Activated CD8-positive, alpha-beta memory T cell treated with anti-CD3 and anti-CD28 coated beads for 36 hours (primary cell): ENCODE results near the gene ANTKMT. TPM values are rescaled to one million over a fixed set of nuclear protein-coding genes. Genes with fewer than 3 reads are reported as not detected.

ENCODE experiments used
- CTCF ChIA-PET: fragments of 350-600 bp; sonication (Branson Sonifier 250); formaldehyde crosslinking; loops from one replicate; lab custom pipeline; 2021; ENCODE audit warnings: antibody characterized with exemption; lab: Charles Lee
- POLR2A ChIA-PET: fragments of 350-600 bp; sonication (Branson Sonifier 250); formaldehyde crosslinking; loops from one replicate; lab custom pipeline; 2021; ENCODE audit warnings: antibody characterized with exemption; lab: Charles Lee
- total RNA-seq, 2 experiments: library from RNA; stranded (reverse); gene quantifications; one replicate each; pipeline ENCODE4 v1.2.3, GENCODE V29; 2021

The ANTKMT gene
- total RNA-seq, 2 experiments from 2014 or later, result 69.1 to 69.9 TPM

DNA sequence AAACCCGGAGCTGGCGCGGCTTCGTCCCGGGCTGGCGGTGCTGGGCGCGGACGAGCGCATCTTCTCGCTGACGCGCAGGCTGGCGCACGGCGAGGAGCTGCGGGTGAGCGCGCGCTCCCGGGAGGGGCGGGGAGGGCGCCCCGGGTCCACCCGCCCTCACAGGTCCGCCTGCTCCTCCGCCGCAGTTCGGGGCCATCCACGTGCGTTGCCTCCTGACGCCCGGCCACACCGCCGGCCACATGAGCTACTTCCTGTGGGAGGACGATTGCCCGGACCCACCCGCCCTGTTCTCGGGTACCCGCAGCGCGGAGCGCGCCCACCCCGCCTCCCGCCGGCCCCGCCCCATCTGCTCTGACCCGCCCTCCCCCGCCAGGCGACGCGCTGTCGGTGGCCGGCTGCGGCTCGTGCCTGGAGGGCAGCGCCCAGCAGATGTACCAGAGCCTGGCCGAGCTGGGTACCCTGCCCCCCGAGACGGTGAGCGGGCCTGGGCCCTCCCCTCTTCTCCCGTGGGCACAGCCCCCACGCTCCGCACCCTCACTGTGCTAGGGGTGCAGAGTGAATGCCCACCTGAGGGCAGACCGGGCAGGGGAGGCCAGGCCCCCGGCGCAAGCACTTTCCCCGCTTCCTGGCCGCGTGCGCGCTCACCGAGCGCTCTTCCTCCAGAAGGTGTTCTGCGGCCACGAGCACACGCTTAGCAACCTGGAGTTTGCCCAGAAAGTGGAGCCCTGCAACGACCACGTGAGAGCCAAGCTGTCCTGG is 7.4 kb downstream of the ANTKMT start:
- POLR2A ChIA-PET, result interaction anchor here (0.6 to 1.5 kb wide), 6 partner anchors 8 to 688 kb away, joined by 3 to 12 read pairs (median 3); partner anchors contain the start of gene CIAO3
- CTCF ChIA-PET, result interaction anchor here (1.1 to 3.0 kb wide), 4 partner anchors 8 to 57 kb away, joined by 3 to 15 read pairs (median 4); partner anchors contain the start of gene CIAO3

- ChIA-PET CTCF (interaction anchor here (1.1 to 1.8 kb wide), 4 partner anchors 8 to 18 kb away, joined by 3 to 10 read pairs (median 4); partner anchors contain the start of genes ANTKMT and CIAO3), POLR2A (interaction anchor here (0.9 to 2.9 kb wide), 3 partner anchors 8 to 95 kb away, joined by 3 to 15 read pairs (median 12); partner anchors contain the start of gene ANTKMT)
Observed at GRCh38 chr16:728890-729744, 8.2 kb downstream of the ANTKMT start.

GRCh38 chr16:729768-730665 is 9.1 kb downstream of the ANTKMT start:
- ChIA-PET POLR2A (interaction anchor here (0.5 to 2.9 kb wide), 2 partner anchors 9 to 12 kb away, joined by 3 to 15 read pairs; partner anchors contain the start of gene ANTKMT), CTCF (interaction anchor here (1.1 to 1.8 kb wide), 3 partner anchors 9 to 19 kb away, joined by 3 to 10 read pairs (median 5); partner anchors contain the start of genes ANTKMT and CIAO3)

- ChIA-PET CTCF (interaction anchor here (0.6 to 1.8 kb wide), 3 partner anchors 10 to 20 kb away, joined by 3 to 10 read pairs (median 4); partner anchors contain the start of gene ANTKMT), POLR2A (interaction anchor here (0.5 to 2.9 kb wide), 2 partner anchors 10 to 11 kb away, joined by 3 to 15 read pairs; partner anchors contain the start of gene ANTKMT)
Observed at GRCh38 chr16:730666-731509, 9.9 kb downstream of the ANTKMT start.

DNA sequence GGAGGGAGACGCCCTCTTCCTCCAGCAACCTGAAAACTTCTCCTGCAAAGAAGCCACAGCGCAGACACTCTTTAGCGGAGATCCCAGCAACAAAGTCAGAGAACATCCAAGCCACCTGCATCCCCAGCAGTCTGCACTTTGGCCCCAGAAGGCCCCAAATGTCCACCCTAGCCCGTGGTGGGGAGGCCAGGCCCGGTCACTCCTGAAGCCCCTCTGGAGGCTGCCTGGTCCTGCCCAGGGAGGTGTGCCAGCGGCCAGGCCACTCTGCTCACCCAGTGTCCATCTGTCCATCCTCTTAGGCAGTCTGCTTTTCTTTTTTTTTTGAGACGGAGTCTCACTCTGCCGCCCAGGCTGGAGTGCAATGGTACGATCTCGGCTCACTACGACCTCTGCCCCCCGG is 11.4 kb downstream of the ANTKMT start:
- ChIA-PET POLR2A (interaction anchor here (0.8 kb wide), 1 partner anchor 12 kb away, joined by 3 read pairs; the partner anchor contains the start of gene ANTKMT), CTCF (interaction anchor here (1.3 to 1.4 kb wide), 3 partner anchors 12 to 38 kb away, joined by 3 to 7 read pairs (median 3); no protein-coding TSS in a partner anchor)

GRCh38 chr16:732936-733335 is 12.0 kb downstream of the ANTKMT start:
- ChIA-PET POLR2A (interaction anchor here (0.8 kb wide), 1 partner anchor 12 kb away, joined by 3 read pairs; the partner anchor contains the start of gene ANTKMT), CTCF (interaction anchor here (1.3 to 1.4 kb wide), 3 partner anchors 13 to 37 kb away, joined by 3 to 7 read pairs (median 3); no protein-coding TSS in a partner anchor)

GRCh38 chr16:733382-734207 is 12.6 kb downstream of the ANTKMT start:
- CTCF ChIA-PET, result interaction anchor here (1.3 to 1.4 kb wide), 4 partner anchors 14 to 36 kb away, joined by 3 to 7 read pairs (median 4); no protein-coding TSS in a partner anchor
- POLR2A ChIA-PET, result no interaction called here

GRCh38 chr16:734208-734980 is 13.4 kb downstream of the ANTKMT start:
- POLR2A ChIA-PET, result no interaction called here

DNA sequence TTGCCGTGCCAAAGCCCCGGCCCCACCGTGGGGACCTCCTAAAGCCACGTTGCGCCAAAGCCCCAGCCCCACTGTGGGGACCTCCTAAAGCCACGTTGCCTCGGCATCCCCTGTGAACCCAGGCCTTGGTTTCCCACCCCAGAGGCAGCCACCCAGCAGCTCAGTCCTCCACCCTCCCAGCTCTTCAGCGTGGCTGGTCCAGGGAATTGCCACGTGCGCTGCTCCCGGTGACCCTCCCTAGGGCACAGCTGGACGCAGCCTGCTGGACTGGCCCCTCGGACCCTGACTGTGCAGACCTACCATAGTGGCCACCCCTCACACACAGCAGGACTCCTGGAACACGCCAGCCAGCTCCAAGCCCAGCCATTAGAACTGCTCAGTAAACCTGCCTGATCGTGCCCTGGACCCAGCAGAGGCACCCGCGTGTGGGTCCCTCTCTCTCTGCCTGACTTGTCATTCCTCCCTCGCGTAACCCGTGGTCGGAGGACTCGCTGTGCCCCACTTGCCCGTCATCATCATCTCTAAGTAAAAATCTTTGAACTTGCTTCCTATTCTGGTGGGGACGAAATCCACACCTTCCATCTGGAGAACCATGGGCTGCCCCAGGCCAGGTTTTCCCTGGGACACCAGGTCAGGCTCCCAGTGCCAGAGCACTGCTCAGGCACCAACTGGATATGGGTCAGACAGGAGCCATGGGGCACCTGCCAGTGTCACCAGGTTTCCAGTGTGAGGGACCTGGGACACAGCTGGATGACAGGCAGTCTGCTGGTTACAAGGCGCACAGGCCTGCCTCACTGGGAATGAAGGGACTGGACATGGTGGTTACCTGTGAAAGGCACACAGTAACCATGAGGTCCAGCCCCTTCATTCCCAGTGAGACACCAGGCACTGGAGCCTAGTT is 14.3 kb downstream of the ANTKMT start:
- CTCF ChIA-PET, result interaction anchor here (1.1 to 2.6 kb wide), 10 partner anchors 9 to 53 kb away, joined by 3 to 17 read pairs (median 5); partner anchors contain the start of genes ANTKMT, CCDC78, CHTF18 and HAGHL
- POLR2A ChIA-PET, result interaction anchor here (1.2 to 2.1 kb wide), 6 partner anchors 7 to 51 kb away, joined by 3 to 14 read pairs (median 7); partner anchors contain the start of genes ANTKMT, CCDC78 and JMJD8

More at GRCh38 chr16:734208-734980, 13.4 kb downstream of the ANTKMT start:
- CTCF ChIA-PET, result interaction anchor here (1.3 to 2.6 kb wide), 4 partner anchors 14 to 51 kb away, joined by 3 to 17 read pairs (median 9); partner anchors contain the start of gene ANTKMT

- POLR2A ChIA-PET, result interaction anchor here (1.0 to 2.1 kb wide), 7 partner anchors 8 to 65 kb away, joined by 3 to 14 read pairs (median 7); partner anchors contain the start of genes ANTKMT, CCDC78, GNG13 and JMJD8
- CTCF ChIA-PET, result interaction anchor here (1.1 to 2.6 kb wide), 12 partner anchors 8 to 52 kb away, joined by 3 to 17 read pairs (median 4); partner anchors contain the start of genes ANTKMT, CCDC78, CHTF18 and HAGHL
Observed at GRCh38 chr16:735982-736453, 15.1 kb downstream of the ANTKMT start.

DNA sequence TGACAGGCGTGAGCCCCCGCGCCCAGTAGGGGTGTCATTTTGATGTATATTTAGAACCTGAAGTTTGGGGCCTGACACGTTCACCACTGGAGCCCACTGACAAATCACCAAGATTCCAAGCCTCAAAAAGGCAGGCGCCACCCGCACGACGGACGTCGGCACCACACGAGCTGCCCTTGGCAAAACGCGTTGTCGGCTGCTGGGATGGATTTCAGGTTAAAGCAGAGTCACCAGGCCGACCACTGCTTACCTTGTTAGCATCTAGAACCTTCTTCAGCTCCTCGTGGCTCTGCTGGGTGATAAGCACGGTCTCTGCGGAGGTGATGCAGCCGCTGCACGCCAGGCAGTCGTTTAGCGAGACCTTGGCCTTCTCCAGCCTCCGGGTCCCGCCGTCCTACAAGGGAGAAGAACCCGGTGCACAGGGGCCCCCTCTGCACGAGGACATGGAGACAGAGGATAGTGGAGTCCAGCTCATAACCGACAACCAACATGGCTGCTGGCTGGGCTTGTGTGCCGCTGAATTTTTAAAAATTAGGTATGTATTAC is 16.1 kb downstream of the ANTKMT start:
- ChIA-PET CTCF (interaction anchor here (1.1 to 2.6 kb wide), 6 partner anchors 9 to 49 kb away, joined by 3 to 17 read pairs (median 10); partner anchors contain the start of genes ANTKMT, HAGHL and METRN), POLR2A (interaction anchor here (1.0 to 2.1 kb wide), 4 partner anchors 14 to 64 kb away, joined by 3 to 14 read pairs (median 3); partner anchors contain the start of genes ANTKMT and GNG13)

GRCh38 chr16:739560-740458 is 18.9 kb downstream of the ANTKMT start:
- POLR2A ChIA-PET, result interaction anchor here (0.6 to 1.2 kb wide), 2 partner anchors 11 to 348 kb away, joined by 3 read pairs; no protein-coding TSS in a partner anchor

More at GRCh38 chr16:739560-740458, 18.9 kb downstream of the ANTKMT start:
- CTCF ChIA-PET, result interaction anchor here (0.6 to 5.2 kb wide), 6 partner anchors 13 to 777 kb away, joined by 3 to 17 read pairs (median 10); partner anchors contain the start of genes ANTKMT, CCDC78, HAGHL and METRN
